ENCODE results near the gene CXCL16. TPM values are rescaled to one million over a fixed set of nuclear protein-coding genes. Genes with fewer than 3 reads are reported as not detected.
"Not testable (repeated sequence)": the region's sequence is repeated elsewhere in the genome, so short reads cannot be mapped to it uniquely, and the experiment has no call there.

CXCL16 gene
- total RNA-seq, 2 donors from 2014 or later: 6.5 to 8.2 TPM

GRCh38 chr17:4710693-4711634 lies 28.8 kb downstream of the CXCL16 start:
- ATAC-seq (peak in 1 of 2 donors; percentile 2), DNase-seq (peak; percentile 36)
- intact Hi-C loops (cut with DNase I): loop anchor here in 1 of 2 donors (5.0 kb wide), 1 partner anchor 191 kb away; the partner anchor contains the start of gene CHRNE

- ATAC-seq (peak; percentile 94 to 95), DNase-seq (peak; percentile 99)
- intact Hi-C loops (cut with DNase I): loop anchor here in 1 of 2 donors (5.0 kb wide), 1 partner anchor 192 kb away; the partner anchor contains the start of gene CHRNE
These were observed 29.7 kb downstream of the CXCL16 start, which contains the start of gene ARRB2 for GRCh38 chr17:4709794-4710692. Gene ARRB2 (plus strand): TSS chr17:4710632. CDS start chr17:4710722, 90 bp downstream.

- intact Hi-C loops (cut with DNase I): no loop called here
- no peak for ATAC-seq
- DNase-seq: peak; percentile 22
These were observed 31.3 kb downstream of the CXCL16 start for GRCh38 chr17:4708436-4708835.

GRCh38 chr17:4706121-4706520 lies 33.6 kb downstream of the CXCL16 start:
- intact Hi-C loops (cut with DNase I): no loop called here
- DNase-seq: no peak

GRCh38 chr17:4704991-4705390 lies 34.7 kb downstream of the CXCL16 start:
- DNase-seq (peak; percentile 14), ATAC-seq (no peak)
- intact Hi-C loops (cut with DNase I): no loop called here

More at GRCh38 chr17:4706121-4706520, 33.6 kb downstream of the CXCL16 start:
- no peak for ATAC-seq

GRCh38 chr17:4704574-4704907 lies 35.2 kb downstream of the CXCL16 start:
- intact Hi-C loops (cut with DNase I); ATAC-seq: not testable (repeated sequence)
- DNase-seq: peak; percentile 5

- intact Hi-C loops (cut with DNase I): no loop called here
- no peak for ATAC-seq
These were observed 36.4 kb downstream of the CXCL16 start for GRCh38 chr17:4703330-4703691.

GRCh38 chr17:4701116-4701515 lies 38.6 kb downstream of the CXCL16 start:
- no peak for ATAC-seq
- intact Hi-C loops (cut with DNase I): no loop called here
- DNase-seq: no peak

More at GRCh38 chr17:4703330-4703691, 36.4 kb downstream of the CXCL16 start:
- DNase-seq: no peak

- intact Hi-C loops (cut with DNase I); DNase-seq; ATAC-seq: not testable (repeated sequence)
These were observed 40.2 kb downstream of the CXCL16 start for GRCh38 chr17:4699401-4700056.

- no peak for ATAC-seq
- intact Hi-C loops (cut with DNase I): no loop called here
- no peak for DNase-seq
These were observed 43.3 kb downstream of the CXCL16 start for GRCh38 chr17:4696437-4696805.

- intact Hi-C loops (cut with DNase I): no loop called here
- ATAC-seq (no peak), DNase-seq (no peak)
These were observed 46.3 kb downstream of the CXCL16 start for GRCh38 chr17:4693416-4693815.

- intact Hi-C loops (cut with DNase I): no loop called here
- no peak for DNase-seq
- ATAC-seq: no peak
These were observed 48.0 kb downstream of the CXCL16 start for GRCh38 chr17:4691686-4692085.

- intact Hi-C loops (cut with DNase I): no loop called here
- ATAC-seq: no peak
- no peak for DNase-seq
These were observed 49.0 kb downstream of the CXCL16 start for GRCh38 chr17:4690745-4691144.

- intact Hi-C loops (cut with DNase I); ATAC-seq; DNase-seq: not testable (repeated sequence)
These were observed 49.9 kb downstream of the CXCL16 start for GRCh38 chr17:4689872-4690271.

GRCh38 chr17:4683739-4684138 lies 56.0 kb downstream of the CXCL16 start:
- DNase-seq; intact Hi-C loops (cut with DNase I): not testable (repeated sequence)
- peak; percentile 12 to 85 for ATAC-seq

All from left cardiac atrium (tissue), 4 donors.